Testis (tissue), 2 donors: ENCODE results near the gene CFAP299.

Source experiments
- CTCF ChIP-seq, 3 experiments: fragments of 450-650 bp in 2 of 3; fragments of 200-600 bp in 1 of 3; sonication (generic) in 1 of 3; IDR thresholded peaks; one replicate each; pipeline ENCODE4 v1.5.1; 2016 to 2019; ENCODE audit warnings: antibody characterized with exemption in 3 of 3, mild to moderate bottlenecking in 2 of 3, moderate library complexity in 1 of 3
- POLR2A ChIP-seq: fragments of 450-650 bp; IDR thresholded peaks from one replicate; pipeline ENCODE4 v1.6.1; 2017; ENCODE audit warnings: antibody characterized with exemption, mild to moderate bottlenecking, moderate library complexity

- no peak for TF ChIP-seq POLR2A
- TF ChIP-seq CTCF (IDR thresholded peaks at IDR 0.05), result no peak
Observed at GRCh38 chr4:80465238-80465637, 129.7 kb downstream of the CFAP299 start.
